K562 (cell line): ENCODE results near the gene PHACTR2. TPM values are rescaled to one million over a fixed set of nuclear protein-coding genes. Genes with fewer than 3 reads are reported as not detected.

Experiments used
- ELK3 ChIP-seq: fragments of 450-650 bp; formaldehyde crosslinking; IDR thresholded peaks from 2 replicates; pipeline ENCODE4 v1.4.0; 2020; ENCODE audit warnings: mild to moderate bottlenecking
- FOXP1 ChIP-seq: sonication (generic); formaldehyde crosslinking; IDR thresholded peaks from 2 replicates; pipeline ENCODE4 v1.8.0; 2022; ENCODE audit warnings: mild to moderate bottlenecking, missing genetic modification reagents
- HES1 ChIP-seq: fragments of 450-650 bp; IDR thresholded peaks from 2 replicates; pipeline ENCODE4 v1.6.1; 2016; ENCODE audit warnings: low read depth, mild to moderate bottlenecking, moderate library complexity
- JUND ChIP-seq, 2 experiments: IDR thresholded peaks; 2 replicates in 1 of 2; 3 replicates in 1 of 2; pipeline ENCODE4 v1.6.1; 2011; ENCODE audit warnings: borderline replicate concordance in 2 of 2, low read depth in 2 of 2, low read length in 2 of 2, improper control_type of control experiment in 1 of 2, missing biosample characterization in 1 of 2, missing genetic modification characterization in 1 of 2, missing genetic modification reagents in 1 of 2
- MECOM ChIP-seq: fragments of 250-450 bp; sonication (Bioruptor Pico); IDR thresholded peaks from 2 replicates; pipeline ENCODE4 v1.8.0; 2022; ENCODE audit warnings: inconsistent platforms
- MYBL2 ChIP-seq, 2 experiments: fragments of 450-650 bp in 1 of 2; sonication (generic) in 1 of 2; formaldehyde crosslinking in 1 of 2; IDR thresholded peaks; 2 replicates each; pipeline versions ENCODE4 v1.6.1 to v1.8.1; 2017 to 2022; ENCODE audit warnings: borderline replicate concordance in 1 of 2, inconsistent platforms in 1 of 2, low read depth in 1 of 2, mild to moderate bottlenecking in 1 of 2, missing genetic modification reagents in 1 of 2, moderate library complexity in 1 of 2
- NFATC3 ChIP-seq: fragments of 450-650 bp; IDR thresholded peaks from 2 replicates; pipeline ENCODE4 v1.6.1; 2017; ENCODE audit warnings: mild to moderate bottlenecking
- POLR2G ChIP-seq: fragments of 200-400 bp; formaldehyde crosslinking; IDR thresholded peaks from 2 replicates; pipeline ENCODE4 v1.6.1; 2017; ENCODE audit warnings: low read depth, mild to moderate bottlenecking, antibody characterized with exemption, low read length, moderate library complexity
- RBBP5 ChIP-seq: fragments of 200-600 bp; sonication (generic); IDR thresholded peaks from 2 replicates; pipeline ENCODE4 v1.6.1; 2012; ENCODE audit warnings: borderline replicate concordance, mild to moderate bottlenecking, low read length, control low read depth, inconsistent platforms; ENCODE audit not compliant: insufficient read depth, poor library complexity, severe bottlenecking
- RBM22 ChIP-seq: fragments of 200-400 bp; formaldehyde crosslinking; IDR thresholded peaks from 2 replicates; pipeline ENCODE4 v1.6.1; 2018; ENCODE audit warnings: low read length, low read depth; ENCODE audit not compliant: poor library complexity, severe bottlenecking
- SMARCA4 ChIP-seq: fragments of 450-650 bp; IDR thresholded peaks from 2 replicates; pipeline ENCODE4 v1.6.1; 2016
- SNAPC5 ChIP-seq: fragments of 250-450 bp; sonication (Bioruptor Pico); IDR thresholded peaks from 2 replicates; pipeline ENCODE4 v1.8.0; 2021; ENCODE audit warnings: moderate library complexity, mild to moderate bottlenecking, inconsistent platforms
- ZBTB17 ChIP-seq: fragments of 450-650 bp; formaldehyde crosslinking; IDR thresholded peaks from 2 replicates; pipeline ENCODE4 v1.4.0; 2020; ENCODE audit warnings: mild to moderate bottlenecking
- ZFP1 ChIP-seq: fragments of 450-650 bp; formaldehyde crosslinking; IDR thresholded peaks from 2 replicates; pipeline ENCODE4 v1.4.0; 2020; ENCODE audit warnings: mild to moderate bottlenecking, mixed read lengths
- ZNF212 ChIP-seq: fragments of 450-650 bp; formaldehyde crosslinking; IDR thresholded peaks from 2 replicates; pipeline ENCODE4 v1.4.0; 2020; ENCODE audit warnings: mild to moderate bottlenecking
- ZNF609 ChIP-seq: sonication (generic); formaldehyde crosslinking; IDR thresholded peaks from 2 replicates; pipeline ENCODE4 v1.8.1; 2023; ENCODE audit warnings: missing genetic modification reagents, mild to moderate bottlenecking, borderline replicate concordance
- ZNF639 ChIP-seq, 2 experiments: fragments of 200-800 bp in 1 of 2; sonication (Bioruptor generic) in 1 of 2; sonication (generic) in 1 of 2; formaldehyde crosslinking in 1 of 2; IDR thresholded peaks in 1 of 2; conservative IDR thresholded peaks in 1 of 2; 2 replicates each; pipeline versions ENCODE4 v1.5.0 to v1.6.1; 2016 to 2020; ENCODE audit warnings: missing compliant biosample characterization in 1 of 2, missing genetic modification characterization in 1 of 2, missing genetic modification reagents in 1 of 2
- polyA plus RNA-seq, 8 experiments: library from polyadenylated mRNA; depleted of rRNA in 4 of 8; stranded (reverse) in 5 of 8; unstranded in 3 of 8; fragments of >200 nt; fragmentation: Nextera tagmentation in 2 of 8; fragmentation: Illumina TruSeq in 1 of 8; extraction: Ambion mirVana in 2 of 8; extraction: Trizol in 1 of 8; gene quantifications; 2 replicates each; pipeline versions ENCODE4 v1.2.1 to v1.2.3, GENCODE V29; 2011 to 2014; ENCODE audit warnings: inconsistent platforms in 1 of 8, missing spikeins in 1 of 8
- total RNA-seq, 7 experiments: library from RNA; depleted of rRNA in 6 of 7; stranded (reverse); fragments of >200 nt in 6 of 7; fragmentation: Illumina TruSeq in 2 of 7; extraction: Trizol in 2 of 7; gene quantifications; 2 replicates each; pipeline versions ENCODE4 v1.2.1 to v1.2.3, GENCODE V29; 2011 to 2021; ENCODE audit warnings: low replicate concordance in 1 of 7

Gene PHACTR2
- total and polyA plus RNA-seq, 9 of the 15 experiments (the other 6 are each of a cell fraction or from before 2014, with no cell fraction given), result 5.3 to 52.5 (median 22.9) TPM

- peak; percentile 97 for TF ChIP-seq RBBP5
- no peak for TF ChIP-seq MECOM (CRISPR knock-in tag)
- TF ChIP-seq ZFP1 (CRISPR knock-in tag), result no peak
- TF ChIP-seq RBM22, result peak; percentile 66
- no peak for TF ChIP-seq NFATC3
- TF ChIP-seq MYBL2 (IDR thresholded peaks at IDR 0.05; ENCODE audit: low read depth), result no peak
- TF ChIP-seq MYBL2 (CRISPR knock-in tag; IDR thresholded peaks at IDR 0.05; ENCODE audit: borderline replicate concordance), result no peak
- TF ChIP-seq JUND (IDR thresholded peaks at IDR 0.05; ENCODE audit: borderline replicate concordance, low read depth, low read length), result peak; percentile 46
- TF ChIP-seq JUND (tag; IDR thresholded peaks at IDR 0.05; ENCODE audit: borderline replicate concordance, low read depth, low read length), result no peak
- TF ChIP-seq ZBTB17 (CRISPR knock-in tag), result peak; percentile 77
- TF ChIP-seq SMARCA4, result no peak; the same call in 1 of the 2 replicates
- TF ChIP-seq ZNF639 (CRISPR knock-in tag; conservative IDR thresholded peaks at IDR 0.05 in 1 of 2, IDR thresholded peaks at IDR 0.05 in 1 of 2), result peak in 1 of 2 experiments; percentile 18; a peak in 1 of 4 replicates
- TF ChIP-seq SNAPC5 (CRISPR knock-in tag), result no peak
- no peak; the same call in 1 of the 2 replicates for TF ChIP-seq HES1
- TF ChIP-seq ELK3 (CRISPR knock-in tag), result no peak
- peak; percentile 74 for TF ChIP-seq FOXP1 (CRISPR knock-in tag)
- peak; percentile 94 for TF ChIP-seq POLR2G
- TF ChIP-seq ZNF609 (CRISPR knock-in tag), result no peak
- no peak for TF ChIP-seq ZNF212 (CRISPR knock-in tag)
Observed at GRCh38 chr6:143677891-143678791, at the start of gene PHACTR2 (continued).
